Measurements from ENCODE around the gene MNT.

The MNT gene

DNA sequence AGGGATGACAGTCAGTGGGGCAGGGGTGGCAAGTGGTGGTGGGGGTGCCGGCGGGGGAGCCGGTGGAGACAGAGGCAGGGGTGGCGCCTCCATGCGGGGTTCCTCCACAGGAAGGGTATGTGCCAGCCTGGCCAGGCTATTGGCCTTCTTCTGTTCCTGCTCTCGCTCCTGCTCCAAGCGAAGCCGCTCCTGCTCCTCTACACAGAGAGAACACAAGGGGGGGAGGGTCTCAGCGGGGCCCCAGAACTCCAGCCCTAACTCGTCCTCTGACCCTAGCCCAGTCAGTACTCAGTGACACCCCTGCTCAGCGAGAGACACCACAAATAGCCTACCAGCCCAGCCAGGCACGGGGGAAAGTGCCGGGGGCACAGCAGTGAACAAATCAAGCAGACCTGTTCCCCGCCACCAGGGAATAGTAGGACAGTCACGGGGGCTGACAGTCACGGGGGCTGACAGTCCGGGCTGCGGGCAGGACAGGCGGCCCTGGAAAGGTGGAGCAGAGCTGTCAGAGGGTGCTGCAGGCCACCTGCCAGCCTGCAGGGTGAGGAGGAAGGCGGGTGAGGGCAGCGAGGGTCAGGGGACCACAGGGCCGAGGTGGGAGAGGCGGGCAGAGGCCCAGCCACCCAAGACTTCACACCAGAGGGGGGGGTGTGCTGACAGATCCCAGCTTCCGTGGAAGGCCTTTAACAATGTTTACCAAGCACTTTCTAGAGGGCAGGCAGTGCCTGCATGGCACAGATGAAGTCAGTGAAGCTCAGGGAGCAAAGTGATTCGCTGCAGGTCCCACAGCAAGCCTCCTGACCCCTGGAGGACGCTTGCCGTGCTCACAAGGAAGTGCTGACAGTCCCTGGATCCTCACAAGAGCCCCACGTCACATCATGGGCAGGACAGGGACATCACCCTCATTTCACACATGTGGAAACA is 5.3 kb downstream of the MNT start:
- DNase-seq = no peak

DNA sequence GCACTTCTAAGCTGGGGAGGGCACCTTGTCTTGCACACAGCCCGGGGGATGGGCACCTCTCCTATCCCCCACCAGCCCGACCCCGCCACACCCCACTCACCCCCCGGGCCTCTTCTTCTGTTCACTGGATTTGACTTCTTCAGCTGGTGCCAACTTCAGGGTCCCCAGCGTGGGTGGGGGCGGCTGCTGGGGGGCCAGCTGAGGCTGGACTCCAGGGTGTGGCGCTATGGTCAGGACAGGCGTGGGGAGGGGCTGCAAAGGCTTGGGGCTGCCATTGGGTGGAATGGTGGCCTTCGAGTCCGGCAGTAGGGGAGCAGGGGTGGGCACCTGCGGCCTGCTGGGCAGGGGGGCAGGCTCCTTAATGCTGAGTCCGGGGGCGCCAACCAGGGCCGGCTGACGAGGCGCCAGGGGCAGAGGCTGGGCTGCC is 6.1 kb downstream of the MNT start:
- no peak for DNase-seq

DNA sequence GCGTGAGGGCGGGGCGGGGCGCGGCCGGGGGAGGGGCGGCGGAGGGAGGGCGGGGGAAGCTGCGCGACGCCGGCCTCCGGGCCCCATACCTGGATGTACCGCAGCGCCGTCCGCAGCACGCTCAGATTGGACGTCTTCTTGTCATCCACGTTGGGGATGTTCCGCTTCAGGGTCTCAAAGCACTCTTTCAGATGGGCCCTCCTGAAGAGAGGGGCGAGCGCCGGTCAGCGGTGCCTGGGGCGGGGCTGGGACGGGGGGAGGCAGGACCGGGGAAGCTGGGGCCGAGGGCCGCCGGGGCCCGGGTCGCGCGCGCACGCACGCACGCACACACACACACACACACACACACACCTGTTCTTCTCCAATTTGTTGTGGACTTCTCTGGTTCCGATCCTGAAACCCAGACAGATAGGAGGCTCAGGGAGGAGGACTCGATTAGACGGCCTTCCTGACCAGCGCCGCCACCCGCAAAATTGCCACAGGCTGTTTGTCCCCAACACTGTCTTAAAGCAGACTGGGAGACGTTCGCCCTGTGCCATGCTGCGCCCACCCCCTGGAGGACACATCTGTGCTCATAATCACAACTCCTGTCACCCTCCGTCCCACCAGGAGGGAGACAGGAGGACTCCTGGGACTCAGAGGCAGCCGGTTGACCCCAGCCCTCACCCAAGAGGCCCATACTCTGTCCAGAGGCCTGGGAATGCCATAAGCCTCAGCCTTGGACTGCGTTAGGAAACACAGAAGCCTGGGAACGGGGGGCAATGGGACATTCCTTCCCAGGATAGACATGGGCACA is 6.7 kb downstream of the MNT start:
- DNase-seq = no peak

DNA sequence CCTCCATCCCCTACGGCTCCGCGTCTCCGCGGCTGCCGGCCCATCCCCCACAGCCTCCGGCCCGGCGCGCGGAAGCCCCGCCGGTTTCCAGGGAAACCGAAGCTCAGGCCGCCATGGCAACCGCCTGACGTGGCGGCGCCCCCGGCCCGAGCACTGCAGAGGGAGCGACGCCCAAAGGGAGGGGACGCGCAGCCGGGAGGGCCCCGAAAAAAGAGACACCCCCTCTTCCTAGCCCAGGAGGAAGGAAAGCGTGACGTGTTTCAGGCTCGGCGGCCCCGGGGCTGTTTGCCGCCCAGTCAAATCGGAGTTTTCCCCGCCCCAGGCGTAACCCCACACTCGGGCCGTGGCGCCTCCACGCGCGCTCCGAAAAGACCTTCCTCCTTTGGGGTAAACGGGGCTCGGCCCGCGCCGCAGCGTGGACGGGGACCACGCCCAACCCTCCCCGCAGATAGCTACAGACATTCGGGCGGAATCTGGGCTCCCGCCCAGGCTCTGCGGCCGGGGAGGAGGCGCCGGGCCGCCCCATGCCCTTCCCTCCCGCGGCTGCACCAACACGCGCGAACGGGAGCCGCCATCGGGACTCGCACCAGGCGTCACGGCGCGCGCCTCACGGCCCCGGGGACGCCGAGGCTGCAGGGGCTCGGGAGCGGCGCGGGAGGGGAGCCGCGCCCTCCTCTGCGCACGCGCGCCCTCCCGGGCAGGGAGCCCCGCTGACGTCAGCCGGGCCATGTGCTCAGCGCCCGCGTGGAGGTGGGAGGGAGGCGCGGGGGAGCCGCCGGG is 7.5 kb downstream of the MNT start:
- DNase-seq = no peak

DNA sequence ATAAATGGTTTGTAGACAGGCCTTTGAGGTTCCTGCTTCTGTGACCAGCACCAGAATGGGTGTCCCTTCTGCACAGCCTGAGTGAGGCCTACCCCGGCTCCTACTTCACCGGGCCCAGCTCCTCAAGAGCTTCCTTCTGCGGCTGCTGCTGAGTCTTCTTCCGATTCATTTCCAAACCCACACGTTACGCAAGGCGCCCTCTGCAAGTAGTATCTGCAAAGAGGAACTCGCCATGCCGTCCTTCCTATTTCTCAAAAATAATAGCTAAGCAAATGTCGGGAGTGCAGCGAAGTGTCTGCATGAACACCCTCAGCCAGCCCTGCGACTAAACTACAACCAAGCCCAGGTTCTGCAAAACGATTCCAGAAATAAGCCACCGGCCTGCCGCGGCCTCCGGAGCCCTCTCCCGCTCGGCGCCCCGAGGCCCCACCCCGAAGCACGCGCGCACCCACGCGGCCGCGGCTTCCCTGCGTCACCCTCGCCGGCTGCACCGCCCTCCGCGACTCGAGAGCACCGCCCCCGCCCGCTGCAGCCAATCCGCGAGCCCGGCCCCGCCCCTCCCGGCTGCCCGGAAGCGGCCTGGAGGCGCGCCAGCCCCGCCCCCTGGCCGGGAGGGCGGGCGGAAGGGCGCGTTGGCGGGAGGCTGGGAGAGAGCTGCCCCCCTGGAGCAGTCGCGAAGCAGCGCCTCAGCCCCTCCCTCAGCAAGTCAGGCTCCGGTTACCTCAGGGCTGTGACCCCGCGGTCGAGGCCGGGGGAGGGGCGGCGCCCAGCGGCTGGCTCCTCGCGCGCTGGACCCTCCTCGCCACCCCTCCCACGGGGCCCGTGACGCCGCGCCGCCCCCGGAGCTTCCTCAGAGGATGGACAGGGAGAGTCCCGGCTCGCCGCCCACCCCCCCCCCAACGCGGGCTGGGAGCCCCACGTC is 8.3 kb downstream of the MNT start:
- DNase-seq = no peak

DNA sequence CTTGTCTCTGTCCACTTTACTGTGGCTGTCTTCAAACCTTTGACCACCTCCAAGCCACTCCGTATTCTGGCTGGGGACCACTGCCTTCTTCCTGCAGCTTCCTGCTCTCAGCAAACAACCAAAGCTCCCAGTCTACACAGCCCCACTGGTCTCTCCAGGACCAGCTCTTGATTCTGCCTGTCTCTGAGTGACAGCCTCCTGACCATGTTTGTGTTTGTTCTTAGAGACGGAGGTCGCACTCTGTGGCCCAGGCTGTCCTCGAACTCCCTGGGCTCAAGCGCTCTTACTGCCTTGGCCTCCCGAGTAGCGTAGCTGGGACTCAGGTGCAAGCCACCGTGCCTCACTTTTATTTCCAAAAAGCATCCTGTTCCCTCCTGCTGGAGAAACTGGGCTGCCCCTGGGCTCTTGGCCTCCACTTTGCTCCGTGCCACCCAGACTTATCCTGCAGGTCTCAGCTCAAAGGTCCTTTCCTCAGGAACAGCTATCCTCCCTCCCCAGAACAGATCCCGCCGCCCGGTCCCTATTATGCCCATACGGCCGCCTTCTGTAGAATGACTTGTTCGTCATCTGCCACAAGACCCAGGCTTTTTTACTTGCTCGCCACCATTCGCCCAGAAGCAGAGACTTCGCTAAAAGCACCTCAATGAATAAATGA is 9.1 kb downstream of the MNT start:
- no peak for DNase-seq

DNA sequence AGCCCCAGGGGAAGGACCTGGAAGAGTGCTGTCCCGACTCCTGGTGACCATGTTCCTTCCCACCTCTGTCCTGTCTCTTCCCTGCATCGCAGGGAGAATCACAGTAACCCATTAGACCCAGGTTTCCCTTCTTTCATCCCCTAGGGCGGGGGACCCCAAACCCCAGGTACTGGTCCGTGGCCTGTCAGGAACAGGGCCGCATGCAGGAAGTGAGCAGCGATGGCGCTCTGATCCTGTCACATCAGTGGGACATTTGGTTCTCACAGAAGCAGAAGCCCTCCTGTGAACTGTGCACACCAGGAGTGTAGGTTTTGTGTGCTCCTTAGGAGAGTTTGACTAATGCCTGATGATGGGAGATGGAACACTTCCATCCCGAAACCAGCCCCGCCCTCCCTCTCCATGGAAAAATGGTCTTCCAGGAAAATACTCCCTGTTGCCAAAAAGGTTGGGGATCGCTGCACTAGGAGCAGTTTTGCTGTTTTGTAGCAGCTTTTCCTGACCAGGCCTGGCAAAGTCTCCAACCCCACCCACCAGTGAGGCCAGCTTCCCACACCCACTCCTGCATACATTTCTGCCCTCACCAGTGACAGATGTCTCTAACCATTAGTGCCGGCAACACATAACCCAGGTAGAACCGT is 10.5 kb downstream of the MNT start:
- DNase-seq = no peak

DNA sequence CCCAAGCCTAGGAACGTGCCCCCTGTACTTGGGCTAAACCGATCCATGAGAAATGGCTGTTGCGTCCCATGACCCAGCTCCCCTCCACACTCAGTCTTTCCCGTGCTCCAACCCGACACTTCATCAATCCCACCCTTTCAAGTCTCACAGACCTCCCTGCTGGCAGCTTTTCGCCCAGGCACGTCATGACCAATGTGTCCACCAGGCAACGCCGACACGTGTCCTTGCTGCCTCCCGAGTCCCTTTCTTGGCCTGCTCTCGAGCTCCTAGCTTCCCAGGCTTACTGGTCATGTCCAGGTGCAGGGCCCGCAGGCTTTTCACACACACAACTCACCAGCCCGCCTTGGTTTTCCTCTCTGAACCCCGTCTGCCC is 12.2 kb downstream of the MNT start:
- no peak for DNase-seq

DNA sequence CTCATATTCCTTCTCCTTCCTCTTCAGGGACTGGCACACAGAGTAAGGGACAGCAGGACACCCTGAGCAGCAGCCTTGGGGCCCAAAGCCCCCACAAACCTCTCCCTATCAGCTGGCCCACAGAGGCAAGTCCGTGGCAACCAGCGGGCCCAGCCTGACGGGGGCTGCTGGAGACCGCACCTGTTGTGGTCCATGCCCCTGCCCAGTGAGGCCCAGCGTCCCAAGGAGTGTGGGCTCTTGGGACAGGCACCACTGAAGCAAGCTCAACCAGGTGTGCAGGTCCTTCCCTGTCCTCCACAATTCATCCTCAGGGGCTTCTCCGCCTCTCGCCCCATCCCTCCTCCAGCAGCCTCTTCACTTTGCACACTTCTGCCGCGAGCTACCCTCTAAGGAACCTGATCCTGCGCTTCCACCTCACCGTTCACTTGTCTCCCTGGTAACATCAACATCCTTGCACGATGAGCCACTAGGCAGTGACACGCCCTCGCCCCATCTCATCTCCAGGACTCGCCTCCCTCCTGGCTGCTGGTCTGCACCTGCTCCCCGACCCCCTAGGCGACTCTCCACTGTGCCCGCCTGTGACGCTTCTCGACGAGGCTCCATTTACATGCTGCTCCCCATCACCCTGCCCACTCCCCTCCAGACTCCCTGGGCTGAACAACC is 12.7 kb downstream of the MNT start:
- DNase-seq = peak; percentile 69

DNA sequence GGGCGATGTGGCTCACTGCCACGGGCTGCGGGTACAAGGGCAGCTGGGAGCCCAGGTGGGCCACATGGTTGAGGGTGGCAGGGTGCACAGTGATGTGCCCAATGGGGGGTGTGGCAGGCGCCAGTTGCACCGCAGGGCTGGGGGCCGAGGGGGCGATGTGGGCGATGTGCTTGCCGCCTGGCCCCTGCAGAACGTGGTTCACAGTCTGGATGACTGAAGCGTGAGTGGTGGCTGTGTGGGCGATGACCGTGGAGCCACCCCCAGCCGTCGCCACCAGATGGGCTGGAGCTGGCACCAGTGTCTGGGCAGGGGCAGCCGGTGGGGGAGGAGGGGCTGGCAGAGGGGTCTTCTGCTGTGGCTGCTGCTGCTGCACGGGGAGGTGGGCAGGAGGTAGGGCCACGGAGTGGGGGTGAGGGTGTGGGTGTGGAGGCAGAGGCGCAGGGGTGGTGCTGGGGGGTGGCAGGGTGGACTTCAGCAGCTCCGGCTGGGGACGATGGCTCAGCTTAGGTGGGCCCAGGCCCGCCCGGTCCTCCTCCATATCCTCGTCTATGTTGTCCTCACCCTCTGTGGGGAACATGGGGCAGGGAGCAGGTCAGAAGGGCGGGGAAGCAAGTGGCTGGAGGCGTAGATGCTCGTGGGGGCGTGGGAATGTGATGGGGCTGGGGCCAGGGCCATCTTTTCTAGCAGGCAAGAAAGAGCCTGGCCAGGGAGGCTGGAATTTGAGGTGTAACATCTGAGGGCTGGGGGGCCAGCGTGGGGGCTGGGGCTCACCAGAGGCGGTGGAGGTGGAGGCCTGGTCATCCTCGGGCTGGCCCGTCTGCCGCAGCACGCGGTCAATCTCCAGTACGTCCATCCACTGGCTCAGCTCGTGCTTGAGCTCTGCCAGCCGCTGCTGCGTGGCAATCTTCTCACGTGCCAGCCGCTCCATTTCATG is 13.5 kb downstream of the MNT start:
- no peak for DNase-seq

DNA sequence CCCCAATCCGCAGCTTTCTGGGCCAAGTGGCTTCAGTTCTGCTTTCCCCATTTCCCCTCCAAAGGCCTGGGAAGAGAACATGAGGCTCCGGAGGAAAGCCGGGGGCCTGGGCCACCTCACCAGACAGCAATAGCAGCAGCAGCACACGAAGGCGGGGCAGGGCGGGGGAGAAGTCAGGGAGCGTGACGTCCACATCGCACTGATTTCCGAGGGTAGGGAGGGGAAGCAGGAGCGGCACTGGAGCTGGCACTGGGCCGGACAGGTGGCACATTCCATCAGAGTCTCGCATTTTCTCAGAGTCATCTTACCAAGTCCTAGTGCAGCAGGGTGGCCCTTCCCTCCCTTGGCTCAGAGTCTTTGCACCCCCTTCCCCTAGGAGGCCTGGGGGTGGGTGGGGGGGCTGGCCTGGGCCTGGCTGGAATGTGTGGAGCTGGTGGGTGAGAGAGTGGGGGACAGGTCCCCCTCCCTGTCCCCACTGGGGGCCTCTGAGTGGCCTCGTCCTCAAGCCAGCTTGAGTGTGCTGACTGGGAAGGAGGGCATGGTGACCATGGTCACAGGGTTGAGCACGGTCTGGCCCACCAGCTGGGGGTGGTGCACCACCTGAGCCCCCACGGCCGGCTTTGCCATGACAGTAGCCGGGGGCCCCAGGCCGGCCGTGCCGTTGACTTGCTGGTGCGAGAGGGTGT is 14.3 kb downstream of the MNT start:
- DNase-seq = no peak

DNA sequence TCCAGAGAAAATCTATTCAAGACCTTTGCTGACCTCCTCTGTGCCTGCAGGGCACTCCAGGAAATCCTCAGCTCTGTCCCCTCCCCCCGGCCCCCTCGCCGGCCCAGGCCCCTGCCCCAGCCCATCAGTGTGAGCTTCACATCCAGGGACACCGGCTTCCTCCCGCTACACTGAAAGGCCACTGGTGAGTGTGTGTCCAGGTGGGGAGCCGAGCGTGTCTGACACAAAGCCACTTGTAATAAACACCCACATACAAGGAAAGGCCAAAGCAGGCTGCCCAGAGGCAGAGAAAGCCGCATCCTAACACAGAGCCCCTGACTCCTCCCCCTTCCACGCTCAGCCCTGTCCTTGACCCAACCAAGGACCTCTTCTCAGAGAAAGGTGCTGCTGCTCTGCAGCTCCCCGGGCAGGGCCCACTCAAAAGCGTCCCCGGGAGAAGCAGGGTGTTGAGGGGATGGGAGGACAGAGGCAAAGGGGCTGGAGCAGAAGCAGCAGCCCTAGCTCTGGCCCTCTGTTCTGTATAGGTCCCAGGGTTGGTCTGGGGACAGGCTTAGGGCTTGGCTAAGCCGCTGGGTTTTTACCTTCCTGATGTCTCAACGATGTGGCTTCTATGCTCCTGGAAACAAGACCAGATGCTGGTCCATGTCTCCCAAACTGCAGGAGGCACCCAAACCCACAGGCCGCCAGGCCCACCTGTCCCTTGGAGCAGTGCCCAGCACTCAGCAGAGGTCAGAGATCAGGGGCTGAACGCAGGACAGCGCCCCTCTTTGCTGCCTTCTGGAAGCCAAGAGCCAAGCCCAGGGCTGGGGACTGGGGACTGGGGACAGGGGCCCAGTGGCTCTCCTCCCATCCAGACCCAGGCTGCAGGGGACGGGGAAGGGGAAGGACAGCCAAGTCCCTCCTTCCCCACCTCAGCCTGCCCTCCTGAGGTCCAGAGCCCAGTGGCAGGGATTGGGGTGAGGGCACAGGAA is 15.3 kb downstream of the MNT start:
- no peak for DNase-seq

DNA sequence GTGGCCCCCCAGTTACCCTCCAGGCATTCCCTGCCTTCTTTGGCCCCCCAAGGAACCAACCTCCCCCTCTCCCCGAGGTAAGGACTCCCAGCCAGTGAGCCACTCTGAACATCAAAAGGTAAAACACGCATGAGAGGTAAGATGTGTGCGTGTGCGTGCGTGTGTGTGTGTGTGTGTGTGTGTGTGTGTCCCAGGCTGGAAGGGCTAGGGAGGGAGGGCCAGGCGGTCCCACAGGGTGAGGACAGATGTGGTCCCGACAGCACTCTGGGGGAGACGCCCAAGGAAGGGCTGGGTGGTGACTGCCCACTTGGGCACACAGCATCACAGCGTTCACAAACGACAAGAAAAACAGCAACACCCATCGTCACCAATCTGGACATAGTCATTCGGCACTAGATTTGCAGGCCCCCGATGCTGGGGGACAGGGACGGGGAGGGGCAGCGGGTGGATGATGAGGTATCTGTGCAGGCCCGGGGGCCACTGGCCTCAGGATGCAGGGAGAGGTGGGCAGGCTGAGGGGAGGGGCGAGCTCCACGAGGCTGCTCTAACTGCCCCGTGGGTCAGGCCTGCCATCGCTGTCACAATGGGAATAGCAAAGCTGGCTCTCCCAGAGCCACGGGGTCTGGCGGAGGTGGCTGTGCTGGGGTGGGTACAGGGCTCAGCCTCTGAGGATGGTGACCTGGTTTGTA is 16.3 kb downstream of the MNT start:
- DNase-seq = no peak

DNA sequence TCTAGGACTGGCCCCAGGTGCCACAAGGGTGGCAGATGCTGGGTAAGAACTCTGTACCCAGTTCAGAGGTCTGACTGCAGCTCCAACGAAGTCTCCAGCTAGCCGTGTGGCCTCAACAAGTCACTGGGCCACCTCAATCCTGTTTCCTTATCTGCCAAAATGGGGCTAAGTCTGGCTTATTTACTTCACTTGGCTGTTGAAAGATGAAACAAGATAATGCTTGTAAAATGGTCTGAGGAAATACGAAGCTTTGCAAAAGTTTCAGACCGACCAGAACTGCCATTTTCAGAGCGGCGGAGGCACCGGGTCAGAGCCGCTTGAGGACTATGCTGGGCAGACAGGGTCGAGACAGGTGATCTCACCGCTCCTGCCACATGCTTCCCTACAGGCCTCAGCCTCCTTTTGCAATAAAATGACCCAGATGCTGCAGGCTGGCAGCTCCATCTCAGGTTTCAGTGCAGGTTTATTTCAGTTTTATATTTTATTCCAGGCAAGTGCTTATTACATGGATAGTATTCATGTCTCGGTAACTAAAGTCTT is 17.2 kb downstream of the MNT start:
- no peak for DNase-seq

DNA sequence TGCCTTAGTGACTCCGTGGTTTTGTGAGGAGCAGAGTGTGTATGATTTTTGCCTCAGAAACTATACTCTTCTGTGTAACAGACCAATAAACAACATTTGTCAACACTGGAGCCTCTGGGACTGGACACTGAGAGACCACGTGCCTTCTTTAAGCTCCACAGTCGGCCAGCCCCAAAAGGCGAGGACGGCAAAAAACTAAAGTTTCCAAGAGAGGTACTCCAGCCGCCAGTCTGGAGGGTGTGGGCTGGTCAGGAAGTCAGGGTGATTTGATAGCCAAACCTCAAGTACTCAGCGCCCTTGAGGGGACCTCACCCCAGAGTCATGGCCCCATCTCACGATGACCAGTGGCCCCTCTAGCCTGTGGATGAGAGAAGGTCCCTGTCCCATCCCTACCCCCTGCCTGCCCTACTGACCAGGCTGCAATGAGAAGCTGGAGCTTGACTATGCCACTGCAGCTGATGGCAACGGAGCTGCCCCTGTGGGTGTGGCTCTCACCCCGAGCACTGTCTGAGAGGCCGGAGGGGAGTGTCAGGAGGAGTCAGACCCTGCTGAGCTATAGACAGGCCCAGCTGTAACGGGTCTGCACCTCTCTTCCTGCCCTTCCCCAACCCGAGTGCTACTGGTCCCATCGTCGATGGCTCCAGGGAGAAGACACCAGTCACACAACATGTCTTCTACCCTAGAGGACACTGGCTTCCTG is 19.8 kb downstream of the MNT start:
- no peak for DNase-seq

Measured in NCI-H187 treated with DMSO at 0.1 percent for 48 hours (cell line).